Measurements from ENCODE around the gene ZBED5.
"Not testable (repeated sequence)": the region's sequence is repeated elsewhere in the genome, so short reads cannot be mapped to it uniquely, and the experiment has no call there.

DNA sequence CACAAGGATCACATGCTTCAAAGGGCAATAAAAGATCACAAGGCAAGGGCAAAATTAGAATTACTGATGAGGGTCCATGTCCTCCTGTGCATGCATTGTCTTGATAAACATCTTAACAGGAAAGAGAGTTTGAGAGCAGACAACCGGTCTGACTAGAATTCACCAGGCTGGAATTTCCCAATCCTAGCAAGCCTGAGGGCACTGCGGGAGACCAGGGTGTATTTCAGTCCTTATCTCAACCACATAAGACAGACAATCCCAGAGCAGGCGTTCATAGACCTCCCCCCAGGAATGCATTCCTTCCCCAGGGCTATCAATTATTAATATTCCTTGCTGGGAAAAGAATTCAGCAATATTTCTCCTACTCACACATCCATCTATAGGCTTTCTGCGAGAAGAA is 26.4 kb upstream of the ZBED5 start:
- TF ChIP-seq, protein P1, sequence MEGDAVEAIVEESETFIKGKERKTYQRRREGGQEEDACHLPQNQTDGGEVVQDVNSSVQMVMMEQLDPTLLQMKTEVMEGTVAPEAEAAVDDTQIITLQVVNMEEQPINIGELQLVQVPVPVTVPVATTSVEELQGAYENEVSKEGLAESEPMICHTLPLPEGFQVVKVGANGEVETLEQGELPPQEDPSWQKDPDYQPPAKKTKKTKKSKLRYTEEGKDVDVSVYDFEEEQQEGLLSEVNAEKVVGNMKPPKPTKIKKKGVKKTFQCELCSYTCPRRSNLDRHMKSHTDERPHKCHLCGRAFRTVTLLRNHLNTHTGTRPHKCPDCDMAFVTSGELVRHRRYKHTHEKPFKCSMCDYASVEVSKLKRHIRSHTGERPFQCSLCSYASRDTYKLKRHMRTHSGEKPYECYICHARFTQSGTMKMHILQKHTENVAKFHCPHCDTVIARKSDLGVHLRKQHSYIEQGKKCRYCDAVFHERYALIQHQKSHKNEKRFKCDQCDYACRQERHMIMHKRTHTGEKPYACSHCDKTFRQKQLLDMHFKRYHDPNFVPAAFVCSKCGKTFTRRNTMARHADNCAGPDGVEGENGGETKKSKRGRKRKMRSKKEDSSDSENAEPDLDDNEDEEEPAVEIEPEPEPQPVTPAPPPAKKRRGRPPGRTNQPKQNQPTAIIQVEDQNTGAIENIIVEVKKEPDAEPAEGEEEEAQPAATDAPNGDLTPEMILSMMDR (conservative IDR thresholded peaks at IDR 0.05) = not testable (repeated sequence)
- TF ChIP-seq ZFX (IDR thresholded peaks at IDR 0.05) = not testable (repeated sequence)

All from C4-2B (cell line).